Tibial artery (tissue), 4 donors: ENCODE measurements around the gene OTUD1.

Experiments used
- DNase-seq, 2 donors: peaks; one replicate each; pipeline ENCODE4 v3.0.0-alpha.2; 2019
- H3K27ac ChIP-seq, 2 donors: fragments of 200-600 bp; sonication (generic) in 1 of 2; 1 replicate in 1 of 2; 2 replicates in 1 of 2; pipeline ENCODE4 v1.5.1; 2018 to 2019; ENCODE audit warnings: mild to moderate bottlenecking in 1 of 2
- H3K27me3 ChIP-seq, 2 donors: fragments of 200-600 bp; sonication (generic) in 1 of 2; one replicate each; pipeline versions ENCODE4 v1.5.1 to v1.6.0; 2016 to 2019
- H3K36me3 ChIP-seq, 3 donors: fragments of 200-600 bp; sonication (generic) in 2 of 3; one replicate each; pipeline ENCODE4 v1.5.1; 2016 to 2019; ENCODE audit warnings: mild to moderate bottlenecking in 2 of 3
- H3K4me1 ChIP-seq, 4 donors: fragments of 200-600 bp; sonication (generic) in 2 of 4; 1 replicate in 3 of 4; 2 replicates in 1 of 4; pipeline ENCODE4 v1.5.1; 2016 to 2019
- H3K4me3 ChIP-seq, 2 donors: fragments of 200-600 bp; sonication (generic) in 1 of 2; 1 replicate in 1 of 2; 2 replicates in 1 of 2; pipeline ENCODE4 v1.5.1; 2018 to 2019; ENCODE audit warnings: mild to moderate bottlenecking in 2 of 2
- H3K9me3 ChIP-seq, 3 donors: fragments of 200-600 bp; sonication (generic) in 1 of 3; one replicate each; pipeline ENCODE4 v1.5.1; 2016 to 2019
- intact Hi-C: fragments of 100-400 bp; cut with DNase I; formaldehyde crosslinking; loops from one replicate; pipeline ENCODE4 v1.15.0; 2023; ENCODE audit warnings: low total_unique reads
- TF ChIP-seq, protein P1 (sequence below), 2 experiments: fragments of 200-600 bp in 1 of 2; fragments of 450-650 bp in 1 of 2; IDR thresholded peaks; one replicate each; pipeline ENCODE4 v1.5.1; 2017 to 2019; ENCODE audit warnings: antibody characterized with exemption in 2 of 2, mild to moderate bottlenecking in 1 of 2, moderate library complexity in 1 of 2

OTUD1 gene

DNA sequence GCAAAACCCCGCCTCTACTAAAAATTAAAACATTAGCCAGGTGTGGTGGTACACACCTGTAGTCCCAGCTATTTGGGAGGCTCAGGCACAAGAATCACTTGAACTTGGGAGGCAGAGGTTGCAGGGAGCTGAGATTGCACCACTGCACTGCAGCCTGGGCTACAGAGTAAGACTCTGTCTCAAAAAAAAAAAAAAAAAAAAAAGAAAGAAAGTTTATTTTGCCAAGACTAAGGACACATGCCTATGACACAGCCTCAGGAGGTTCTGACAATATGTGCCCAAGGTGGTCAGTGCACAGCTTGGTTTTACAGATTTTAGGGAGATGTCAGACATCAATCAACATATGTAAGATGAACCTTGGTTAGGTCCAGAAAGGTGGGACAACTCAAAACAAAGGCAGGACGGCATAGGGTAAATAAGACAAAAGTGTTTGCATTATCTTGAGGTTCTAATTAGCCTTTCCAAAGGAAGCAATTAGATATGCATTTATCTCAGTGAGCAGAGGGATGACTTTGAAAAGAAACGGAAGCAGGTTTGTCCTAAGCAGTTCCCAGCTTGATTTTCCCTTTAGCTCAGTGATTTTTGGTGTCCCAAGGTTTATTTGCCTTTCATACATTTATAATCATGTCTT, 20.7 kb upstream of the OTUD1 start:
- no peak for DNase-seq
- intact Hi-C loops = no loop called here
- Histone ChIP-seq H3K27me3 (no peaks in the 10 kb centered on the region), H3K4me3 (no peak overlapping the region), H3K36me3 (no peaks in the 10 kb centered on the region), H3K9me3 (no peaks in the 10 kb centered on the region), H3K4me1 (no peaks in the 10 kb centered on the region), H3K27ac (no peak overlapping the region)
- TF ChIP-seq, protein P1, sequence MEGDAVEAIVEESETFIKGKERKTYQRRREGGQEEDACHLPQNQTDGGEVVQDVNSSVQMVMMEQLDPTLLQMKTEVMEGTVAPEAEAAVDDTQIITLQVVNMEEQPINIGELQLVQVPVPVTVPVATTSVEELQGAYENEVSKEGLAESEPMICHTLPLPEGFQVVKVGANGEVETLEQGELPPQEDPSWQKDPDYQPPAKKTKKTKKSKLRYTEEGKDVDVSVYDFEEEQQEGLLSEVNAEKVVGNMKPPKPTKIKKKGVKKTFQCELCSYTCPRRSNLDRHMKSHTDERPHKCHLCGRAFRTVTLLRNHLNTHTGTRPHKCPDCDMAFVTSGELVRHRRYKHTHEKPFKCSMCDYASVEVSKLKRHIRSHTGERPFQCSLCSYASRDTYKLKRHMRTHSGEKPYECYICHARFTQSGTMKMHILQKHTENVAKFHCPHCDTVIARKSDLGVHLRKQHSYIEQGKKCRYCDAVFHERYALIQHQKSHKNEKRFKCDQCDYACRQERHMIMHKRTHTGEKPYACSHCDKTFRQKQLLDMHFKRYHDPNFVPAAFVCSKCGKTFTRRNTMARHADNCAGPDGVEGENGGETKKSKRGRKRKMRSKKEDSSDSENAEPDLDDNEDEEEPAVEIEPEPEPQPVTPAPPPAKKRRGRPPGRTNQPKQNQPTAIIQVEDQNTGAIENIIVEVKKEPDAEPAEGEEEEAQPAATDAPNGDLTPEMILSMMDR (IDR thresholded peaks at IDR 0.05) = no peak

DNA sequence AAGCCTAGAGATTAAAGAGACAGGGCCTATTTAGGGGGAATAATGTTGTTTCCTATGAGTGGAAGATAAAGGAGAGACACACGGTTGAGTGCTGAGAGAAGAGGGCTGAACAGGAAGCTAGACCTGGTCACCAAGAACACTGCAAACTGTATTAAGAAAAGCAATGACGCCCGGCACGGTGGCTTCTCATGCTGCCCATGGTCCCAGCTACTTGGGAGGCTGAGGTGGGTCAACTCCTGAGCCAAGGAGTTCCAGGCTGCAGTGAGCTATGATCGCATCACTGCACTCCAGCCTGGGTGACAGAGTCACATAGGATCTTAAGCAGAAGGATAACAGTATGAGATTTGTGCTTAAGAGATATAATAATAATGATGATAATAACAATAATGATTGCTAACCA, 19.7 kb upstream of the OTUD1 start:
- Histone ChIP-seq H3K27ac (no peak overlapping the region), H3K4me1 (no peaks in the 10 kb centered on the region), H3K36me3 (no peaks in the 10 kb centered on the region), H3K9me3 (no peaks in the 10 kb centered on the region), H3K27me3 (no peaks in the 10 kb centered on the region), H3K4me3 (no peak overlapping the region)
- intact Hi-C loops = no loop called here
- DNase-seq = no peak
- TF ChIP-seq, protein P1 (IDR thresholded peaks at IDR 0.05) = no peak

DNA sequence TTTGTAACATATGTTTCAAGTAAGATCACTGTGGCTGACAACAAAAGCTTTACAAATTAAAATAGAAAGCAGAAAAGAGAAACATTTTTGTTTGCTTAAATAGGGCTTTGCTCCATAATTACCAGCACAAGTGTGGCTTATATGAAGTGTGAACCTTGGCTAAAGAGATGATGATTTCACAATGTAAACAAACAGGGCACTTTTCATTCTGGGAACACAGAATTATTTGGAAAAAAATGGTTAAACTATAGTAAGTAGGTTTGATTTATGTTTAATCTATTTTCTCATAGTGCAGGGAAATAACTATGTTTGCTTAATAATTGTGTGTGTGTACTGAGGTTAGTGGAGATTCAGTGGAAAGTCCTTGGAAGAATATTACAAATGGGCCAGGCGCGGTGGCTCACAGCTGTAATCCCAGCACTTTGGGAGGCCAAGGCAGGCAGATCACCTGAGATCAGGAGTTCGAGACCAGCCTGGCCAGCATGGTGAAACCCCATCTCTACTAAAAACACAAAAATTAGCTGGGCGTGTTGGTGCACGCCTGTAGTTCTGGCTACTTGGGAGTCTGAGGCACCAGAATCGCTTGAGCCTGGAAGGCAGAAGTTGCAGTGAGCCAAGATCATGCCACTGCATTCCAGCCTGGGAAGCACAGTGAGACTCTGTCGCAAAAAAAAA, 19.1 kb upstream of the OTUD1 start:
- Histone ChIP-seq H3K4me1 (no peaks in the 10 kb centered on the region), H3K27ac (no peak overlapping the region), H3K36me3 (no peaks in the 10 kb centered on the region), H3K4me3 (no peak overlapping the region), H3K27me3 (no peaks in the 10 kb centered on the region), H3K9me3 (no peaks in the 10 kb centered on the region)
- TF ChIP-seq, protein P1 (IDR thresholded peaks at IDR 0.05) = no peak
- intact Hi-C loops = no loop called here
- no peak for DNase-seq

DNA sequence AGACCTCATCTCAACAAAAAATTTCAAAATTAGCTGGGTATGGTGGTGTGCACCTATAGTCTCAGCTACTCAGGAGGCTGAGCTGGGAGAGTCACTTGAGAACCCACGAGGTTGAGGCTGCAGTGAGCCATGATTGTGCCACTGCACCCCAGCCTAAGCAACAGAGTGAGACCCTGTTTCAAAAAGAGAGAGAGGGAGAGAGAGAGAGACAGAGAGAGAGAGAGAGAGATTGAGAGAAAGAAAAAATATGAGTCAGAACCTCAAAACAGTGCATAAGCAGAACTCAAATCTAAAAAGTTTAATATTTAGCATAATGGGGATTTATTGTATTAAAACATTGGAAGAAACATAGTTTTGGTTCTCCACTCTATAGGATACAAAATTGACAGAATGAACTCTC, 17.5 kb upstream of the OTUD1 start:
- intact Hi-C loops = no loop called here
- no peak for DNase-seq
- no peaks in the 10 kb centered on the region for H3K9me3 ChIP-seq
- no peaks in the 10 kb centered on the region for H3K27me3 ChIP-seq
- H3K4me3 ChIP-seq = no peak overlapping the region
- TF ChIP-seq, protein P1 (IDR thresholded peaks at IDR 0.05) = no peak
- H3K36me3 ChIP-seq = no peaks in the 10 kb centered on the region
- no peaks in the 10 kb centered on the region for H3K4me1 ChIP-seq
- no peak overlapping the region for H3K27ac ChIP-seq

DNA sequence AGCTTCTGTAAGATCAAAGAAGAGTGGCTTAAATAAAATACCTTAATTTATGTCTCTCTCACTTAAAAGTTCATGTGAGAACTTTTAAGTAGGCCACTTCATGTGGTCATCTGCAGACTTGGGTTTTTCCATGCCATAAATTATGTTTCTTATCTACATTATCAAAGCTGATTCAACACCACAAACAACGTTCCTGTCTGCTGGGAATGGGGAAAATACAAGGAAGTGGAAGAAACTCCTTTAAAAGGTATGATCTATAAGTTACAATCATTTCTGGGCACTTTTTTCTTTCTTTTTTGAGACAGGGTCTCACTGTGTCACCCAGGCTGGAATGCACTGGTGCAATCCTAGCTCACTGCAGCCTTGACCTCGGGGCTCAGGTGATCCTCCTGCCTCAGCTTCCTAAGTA, 16.9 kb upstream of the OTUD1 start:
- TF ChIP-seq, protein P1 (IDR thresholded peaks at IDR 0.05) = no peak
- no peaks in the 10 kb centered on the region for H3K27me3 ChIP-seq
- no peak overlapping the region for H3K27ac ChIP-seq
- H3K36me3 ChIP-seq = no peaks in the 10 kb centered on the region
- no peaks in the 10 kb centered on the region for H3K9me3 ChIP-seq
- H3K4me3 ChIP-seq = no peak overlapping the region
- no peaks in the 10 kb centered on the region for H3K4me1 ChIP-seq
- intact Hi-C loops = no loop called here
- no peak for DNase-seq
